HG02852 (cell line): ENCODE measurements around the gene ARHGDIB.

Source experiments
- ATAC-seq: cut with Tn5 transposase; IDR thresholded peaks from one replicate; pipeline ENCODE4 v1.9.1; 2021; ENCODE audit warnings: mild to moderate bottlenecking, moderate library complexity; ENCODE audit not compliant: unreplicated experiment

ARHGDIB gene

GRCh38 chr12:14961466-14962152 lies at the start of gene ARHGDIB:
Gene ARHGDIB (minus strand): TSS chr12:14961601. CDS start chr12:14950712, 10,889 bp downstream.
- peak; percentile 63 for ATAC-seq

GRCh38 chr12:15011162-15011561 lies 49.8 kb upstream of the ARHGDIB start:
- no peak for ATAC-seq

- no peak for ATAC-seq
Observed at GRCh38 chr12:15007551-15007950, 46.1 kb upstream of the ARHGDIB start.

- no peak for ATAC-seq
Observed at GRCh38 chr12:15005064-15005463, 43.7 kb upstream of the ARHGDIB start.

GRCh38 chr12:15004421-15004820 lies 43.0 kb upstream of the ARHGDIB start:
- ATAC-seq: no peak

- ATAC-seq: no peak
Observed at GRCh38 chr12:15001733-15002382, 40.5 kb upstream of the ARHGDIB start.

GRCh38 chr12:15000575-15000974 lies 39.2 kb upstream of the ARHGDIB start:
- no peak for ATAC-seq

- no peak for ATAC-seq
Observed at GRCh38 chr12:14999695-15000365, 38.4 kb upstream of the ARHGDIB start.

GRCh38 chr12:14999021-14999694 lies 37.8 kb upstream of the ARHGDIB start:
- no peak for ATAC-seq

- no peak for ATAC-seq
Observed at GRCh38 chr12:14997998-14998397, 36.6 kb upstream of the ARHGDIB start.

GRCh38 chr12:14995583-14996425 lies 34.4 kb upstream of the ARHGDIB start:
- no peak for ATAC-seq

- no peak for ATAC-seq
Observed at GRCh38 chr12:14994610-14995009, 33.2 kb upstream of the ARHGDIB start.

- peak; percentile 38 for ATAC-seq
Observed at GRCh38 chr12:14993537-14994266, 32.3 kb upstream of the ARHGDIB start.

GRCh38 chr12:14993117-14993516 lies 31.7 kb upstream of the ARHGDIB start:
- no peak for ATAC-seq

- ATAC-seq: no peak
Observed at GRCh38 chr12:14992673-14993072, 31.3 kb upstream of the ARHGDIB start.

- peak; percentile 37 for ATAC-seq
Observed at GRCh38 chr12:14991069-14991468, 29.7 kb upstream of the ARHGDIB start.

GRCh38 chr12:14989790-14990189 lies 28.4 kb upstream of the ARHGDIB start:
- peak; percentile 51 for ATAC-seq

GRCh38 chr12:14988035-14988434 lies 26.6 kb upstream of the ARHGDIB start:
- no peak for ATAC-seq

- no peak for ATAC-seq
Observed at GRCh38 chr12:14986449-14986848, 25.0 kb upstream of the ARHGDIB start.

- ATAC-seq: no peak
Observed at GRCh38 chr12:14984766-14985285, 23.4 kb upstream of the ARHGDIB start.
